Measurements from ENCODE around the gene TSKS.
"Not testable (repeated sequence)": the region's sequence is repeated elsewhere in the genome, so short reads cannot be mapped to it uniquely, and the experiment has no call there.

Gene TSKS

DNA sequence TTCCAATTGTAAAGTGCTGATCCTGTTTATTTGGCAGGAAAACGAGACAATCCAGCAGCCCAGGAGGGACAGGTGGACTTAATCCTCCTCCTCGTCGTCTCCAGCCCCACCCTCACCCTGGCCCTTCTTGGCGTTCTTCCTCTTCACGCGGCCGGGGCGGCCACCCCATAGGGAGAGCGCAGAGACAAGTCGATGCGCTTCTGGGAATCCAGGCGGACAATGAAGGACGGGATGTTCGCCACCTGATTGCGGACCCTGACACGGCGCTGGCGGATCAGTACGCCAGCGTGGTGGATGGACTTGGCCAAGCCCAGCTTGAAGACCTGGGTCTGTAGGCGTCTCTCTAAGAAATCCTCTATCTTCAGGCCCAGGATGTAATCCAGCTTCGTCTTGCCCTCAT is 43.7 kb downstream of the TSKS start:
- FAIRE-seq; DNase-seq (ENCODE audit: insufficient read length, low spot score): not testable (repeated sequence)

DNA sequence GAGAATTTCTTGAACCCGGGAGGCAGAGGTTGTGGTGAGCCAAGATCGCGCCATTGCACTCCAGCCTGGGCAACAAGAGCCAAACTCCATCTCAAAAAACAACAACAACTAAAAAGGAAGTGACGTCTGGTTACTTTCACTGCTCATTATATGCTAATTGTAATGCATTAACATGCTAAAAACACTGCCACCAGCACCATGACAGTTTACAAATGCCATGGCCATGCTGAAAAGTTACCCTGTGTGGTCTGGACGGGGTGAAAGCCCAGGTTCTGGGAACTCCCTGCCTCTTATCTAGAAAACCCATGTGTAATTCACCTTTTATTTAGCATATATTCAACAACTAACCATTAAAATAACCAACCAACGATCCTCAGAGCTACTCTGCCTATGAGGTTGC is 44.1 kb downstream of the TSKS start:
- FAIRE-seq = no peak
- no peak for DNase-seq (ENCODE audit: insufficient read length, low spot score)

DNA sequence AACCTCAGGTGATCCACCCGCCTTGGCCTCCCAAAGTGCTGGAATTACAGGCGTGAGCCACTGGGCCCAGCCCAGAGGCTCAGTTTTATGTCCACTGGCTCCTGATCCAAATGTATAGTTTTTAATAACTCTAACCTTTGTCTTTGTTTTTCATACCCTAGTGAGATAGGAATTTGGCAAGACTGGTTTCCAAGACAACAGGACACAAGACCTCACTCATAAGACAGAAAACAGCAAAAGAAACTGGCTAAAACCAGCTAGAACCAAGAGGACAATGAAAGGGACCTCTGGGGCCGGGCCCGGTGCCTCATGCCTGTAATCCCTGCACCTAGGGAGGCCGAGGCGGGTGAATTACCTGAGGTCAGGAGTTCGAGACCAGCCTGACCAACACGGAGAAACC is 44.6 kb downstream of the TSKS start:
- FAIRE-seq (no peak), DNase-seq (ENCODE audit: insufficient read length, low spot score) (no peak)

DNA sequence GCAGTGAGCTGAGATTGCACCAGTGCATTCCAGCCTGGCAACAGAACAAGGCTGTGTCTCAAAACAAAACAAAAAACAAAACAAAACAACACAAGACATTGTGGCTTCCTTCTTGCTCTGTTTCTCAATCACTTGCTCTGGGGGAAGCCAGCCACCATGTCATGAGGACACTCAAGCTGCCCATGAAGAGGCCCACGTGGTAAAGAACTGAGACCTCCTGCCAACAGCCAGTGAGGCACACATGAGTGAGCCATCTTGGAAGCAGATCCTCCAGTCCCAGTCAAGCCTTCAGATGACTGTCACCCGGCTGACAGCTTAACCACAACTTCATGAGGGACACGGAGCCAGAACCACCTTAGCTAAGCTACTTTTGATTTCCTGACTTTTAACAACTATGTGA is 47.0 kb downstream of the TSKS start:
- FAIRE-seq = no peak
- DNase-seq (ENCODE audit: insufficient read length, low spot score) = no peak

DNA sequence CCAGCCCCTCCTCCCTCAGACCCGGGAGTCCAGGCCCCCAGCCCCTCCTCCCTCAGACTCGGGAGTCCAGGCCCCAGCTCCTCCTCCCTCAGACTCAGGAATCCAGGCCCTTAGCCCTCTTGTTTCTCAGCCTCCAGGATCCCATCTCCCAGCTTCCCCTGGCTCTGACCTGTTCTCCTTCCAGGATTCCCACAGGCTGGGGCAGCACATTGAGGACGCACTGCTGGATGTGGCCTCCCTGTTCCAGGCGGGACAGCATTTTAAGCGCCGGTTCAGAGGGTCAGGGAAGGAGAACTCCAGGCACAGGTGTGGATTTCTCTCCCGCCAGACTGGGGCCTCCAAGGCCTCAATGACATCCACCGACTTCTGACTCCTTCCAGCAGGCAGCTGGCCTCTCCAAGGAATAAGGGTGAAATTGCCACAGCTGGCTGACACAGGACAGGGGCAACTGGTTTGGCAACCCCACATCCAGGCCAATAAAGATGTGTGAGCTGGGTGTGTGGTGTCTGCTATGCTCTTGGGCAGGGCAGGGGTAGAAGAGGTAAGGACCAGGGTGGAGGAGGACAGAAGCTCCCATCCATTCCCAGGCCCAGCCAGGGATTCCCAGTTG is 49.8 kb downstream of the TSKS start:
- no peak for FAIRE-seq
- no peak for DNase-seq (ENCODE audit: insufficient read length, low spot score)

DNA sequence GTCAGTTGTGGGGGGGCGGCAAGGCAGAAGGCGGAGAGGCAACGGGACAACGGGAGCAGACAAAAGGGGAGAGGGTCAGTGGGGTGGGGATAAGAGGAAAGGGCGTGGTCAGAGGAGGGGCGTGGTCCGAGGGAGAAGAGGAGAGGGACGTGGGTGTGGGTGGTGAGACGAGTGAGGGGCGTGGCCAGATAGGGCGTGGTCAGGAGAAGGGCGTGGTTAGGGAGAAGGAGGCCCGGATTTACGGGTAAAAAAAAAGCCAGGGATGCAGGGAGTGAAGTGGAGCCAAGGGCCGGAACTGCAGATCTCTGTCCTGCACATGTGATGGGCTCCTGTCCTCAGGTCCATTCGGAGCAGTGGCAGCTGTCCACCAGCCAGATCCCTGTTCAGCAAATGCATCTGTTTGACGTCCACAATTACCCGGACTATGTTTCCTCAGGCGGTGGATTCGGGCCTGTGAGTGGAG is 50.7 kb downstream of the TSKS start:
- DNase-seq (ENCODE audit: insufficient read length, low spot score) = peak; percentile 17
- FAIRE-seq = no peak

DNA sequence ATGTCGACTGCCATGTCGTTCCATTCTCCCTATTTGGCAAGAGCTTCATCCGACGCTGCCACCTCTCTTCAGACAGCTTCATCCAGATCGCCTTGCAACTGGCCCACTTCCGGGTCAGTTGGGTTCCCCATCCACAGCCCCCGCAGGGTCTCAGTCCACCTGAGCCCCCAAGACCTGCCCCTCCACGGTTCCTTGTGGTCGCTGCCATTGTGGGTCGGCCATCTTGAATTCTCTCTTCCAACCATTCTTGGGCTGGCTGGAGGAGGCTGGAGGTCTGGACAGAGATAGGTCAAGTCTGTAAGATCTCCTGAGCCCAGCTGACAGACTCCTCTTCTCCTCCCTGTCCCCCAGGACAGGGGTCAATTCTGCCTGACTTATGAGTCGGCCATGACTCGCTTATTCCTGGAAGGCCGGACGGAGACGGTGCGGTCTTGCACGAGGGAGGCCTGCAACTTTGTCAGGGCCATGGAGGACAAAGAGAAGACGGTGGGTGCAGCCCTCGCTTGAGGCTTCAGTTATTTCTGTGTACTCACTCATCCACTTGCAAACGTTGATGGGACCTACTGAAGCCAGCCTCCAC is 52.6 kb downstream of the TSKS start:
- DNase-seq (ENCODE audit: insufficient read length, low spot score) = peak; percentile 29
- FAIRE-seq = no peak

DNA sequence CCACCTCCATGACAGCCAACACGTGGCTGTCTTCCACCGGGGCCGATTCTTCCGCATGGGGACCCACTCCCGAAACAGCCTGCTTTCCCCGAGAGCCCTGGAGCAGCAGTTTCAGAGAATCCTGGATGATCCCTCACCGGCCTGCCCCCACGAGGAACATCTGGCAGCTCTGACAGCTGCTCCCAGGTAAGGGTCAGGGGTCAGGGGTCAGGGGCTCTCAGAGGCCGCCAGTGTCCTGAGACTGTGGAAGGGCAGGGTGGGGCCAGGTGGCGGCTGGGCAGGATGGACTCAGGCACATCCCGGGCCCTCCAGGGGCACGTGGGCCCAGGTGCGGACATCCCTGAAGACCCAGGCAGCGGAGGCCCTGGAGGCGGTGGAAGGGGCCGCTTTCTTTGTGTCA is 57.2 kb downstream of the TSKS start:
- no peak for FAIRE-seq

DNA sequence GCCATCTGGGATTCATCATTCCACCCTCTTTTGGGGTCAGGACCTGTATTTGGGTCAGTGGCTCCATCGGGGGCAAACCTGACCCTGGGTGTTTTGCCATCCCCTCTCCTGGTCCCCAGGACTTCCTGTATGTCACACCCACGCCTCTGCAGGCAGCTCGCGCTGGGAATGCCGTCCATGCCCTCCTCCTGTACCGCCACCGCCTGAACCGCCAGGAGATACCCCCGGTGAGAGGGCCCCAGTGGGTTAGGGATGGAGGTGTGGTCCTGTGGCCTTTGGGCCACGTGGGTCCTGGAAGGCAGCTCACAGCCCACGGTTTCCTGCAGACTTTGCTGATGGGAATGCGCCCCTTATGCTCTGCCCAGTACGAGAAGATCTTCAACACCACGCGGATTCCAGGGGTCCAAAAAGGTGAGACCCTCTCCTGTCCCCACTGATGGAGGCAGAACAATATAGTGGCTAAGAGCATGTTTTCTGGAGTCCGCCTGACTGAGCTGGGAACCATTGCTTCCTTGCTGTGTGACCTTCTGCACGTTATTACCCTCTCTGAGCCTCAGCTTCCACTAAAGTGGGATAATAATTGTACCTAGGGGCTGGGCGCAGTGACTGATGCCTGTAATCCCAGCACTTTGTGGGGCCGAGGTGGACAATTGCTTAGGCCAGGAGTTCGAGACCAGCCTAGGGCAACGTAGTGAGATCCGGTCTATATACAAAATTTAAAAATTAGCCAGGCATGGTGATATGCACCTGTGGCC is 58.0 kb downstream of the TSKS start:
- no peak for FAIRE-seq
- DNase-seq (ENCODE audit: insufficient read length, low spot score) = no peak

More for the DNA sequence above, 57.2 kb downstream of the TSKS start:
- DNase-seq (ENCODE audit: insufficient read length, low spot score) = no peak

DNA sequence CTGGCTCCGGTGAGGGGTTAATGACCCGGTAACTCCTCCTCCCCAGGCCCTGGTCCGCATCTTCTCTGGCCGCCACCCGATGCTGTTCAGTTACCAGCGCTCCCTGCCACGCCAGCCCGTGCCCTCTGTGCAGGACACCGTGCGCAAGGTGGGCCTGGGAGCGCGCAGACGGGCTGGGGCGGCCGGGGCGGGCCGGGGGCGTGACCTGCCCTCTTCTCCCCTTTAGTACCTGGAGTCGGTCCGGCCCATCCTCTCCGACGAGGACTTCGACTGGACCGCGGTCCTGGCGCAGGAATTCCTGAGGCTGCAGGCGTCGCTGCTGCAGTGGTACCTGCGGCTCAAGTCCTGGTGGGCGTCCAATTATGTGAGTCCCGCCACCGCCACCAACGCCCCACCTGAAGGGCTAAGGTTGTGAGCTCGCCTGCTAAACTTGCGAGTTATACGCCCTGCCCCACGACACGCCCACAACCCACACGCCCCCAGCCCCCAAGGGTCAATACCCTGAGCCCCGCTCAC is 61.8 kb downstream of the TSKS start:
- FAIRE-seq (no peak), DNase-seq (ENCODE audit: insufficient read length, low spot score) (no peak)

DNA sequence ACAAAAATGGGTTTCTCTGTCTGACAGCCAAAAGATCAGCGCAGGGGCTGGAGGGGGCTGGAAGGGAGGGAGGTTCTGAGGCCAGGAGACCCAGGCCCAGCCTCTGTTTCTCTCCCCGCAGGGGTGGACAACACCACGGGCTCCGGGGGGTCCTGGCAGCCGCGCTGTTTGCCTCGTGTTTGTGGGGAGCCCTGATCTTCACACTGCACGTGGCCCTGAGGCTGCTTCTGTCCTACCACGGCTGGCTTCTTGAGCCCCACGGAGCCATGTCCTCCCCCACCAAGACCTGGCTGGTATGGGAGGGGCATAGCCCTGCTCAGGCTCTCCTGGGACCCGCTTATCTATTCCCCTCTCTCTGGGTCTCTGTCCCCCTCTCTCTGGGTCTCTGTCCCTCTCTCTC is 62.5 kb downstream of the TSKS start:
- FAIRE-seq (no peak), DNase-seq (ENCODE audit: insufficient read length, low spot score) (no peak)

DNA sequence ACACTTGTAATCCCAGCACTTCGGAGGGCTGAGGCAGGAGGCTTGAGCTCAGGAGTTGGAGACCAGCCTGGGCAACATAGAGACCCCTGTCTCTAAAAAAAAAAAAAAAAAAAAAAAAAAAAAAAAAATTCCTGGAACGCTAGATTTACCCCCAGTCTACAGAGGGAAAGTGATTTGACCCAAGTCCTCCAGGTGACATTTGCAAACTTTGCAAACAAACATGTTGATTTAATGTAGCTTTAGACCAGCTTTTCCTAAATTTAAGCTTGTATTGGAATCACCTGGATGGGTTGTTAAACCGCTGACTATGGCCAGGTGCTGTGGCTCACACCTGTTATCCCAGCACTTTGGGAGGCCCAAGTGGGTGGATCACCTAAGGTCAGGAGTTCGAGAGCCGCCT is 63.7 kb downstream of the TSKS start:
- DNase-seq (ENCODE audit: insufficient read length, low spot score) = no peak
- FAIRE-seq = no peak

DNA sequence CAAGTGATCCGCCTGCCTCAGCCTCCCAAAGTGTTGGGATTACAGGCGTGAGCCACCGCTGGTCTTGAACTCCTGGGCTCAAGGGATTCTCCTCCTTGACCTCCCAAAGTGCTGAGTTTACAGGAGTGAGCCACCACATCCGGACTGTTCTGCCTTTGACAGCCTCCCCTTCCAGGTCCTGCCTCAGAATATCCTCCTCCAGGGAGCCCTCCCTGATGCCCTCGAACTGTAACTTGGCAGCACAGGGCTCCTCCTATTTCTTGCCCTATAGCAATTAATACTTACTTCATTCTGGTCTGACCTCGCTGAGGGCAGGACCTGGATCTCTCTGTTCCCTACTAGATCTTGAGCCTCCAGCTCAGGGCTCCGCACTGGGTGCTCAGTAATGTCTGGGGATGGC is 66.2 kb downstream of the TSKS start:
- DNase-seq (ENCODE audit: insufficient read length, low spot score) = no peak
- no peak for FAIRE-seq

DNA sequence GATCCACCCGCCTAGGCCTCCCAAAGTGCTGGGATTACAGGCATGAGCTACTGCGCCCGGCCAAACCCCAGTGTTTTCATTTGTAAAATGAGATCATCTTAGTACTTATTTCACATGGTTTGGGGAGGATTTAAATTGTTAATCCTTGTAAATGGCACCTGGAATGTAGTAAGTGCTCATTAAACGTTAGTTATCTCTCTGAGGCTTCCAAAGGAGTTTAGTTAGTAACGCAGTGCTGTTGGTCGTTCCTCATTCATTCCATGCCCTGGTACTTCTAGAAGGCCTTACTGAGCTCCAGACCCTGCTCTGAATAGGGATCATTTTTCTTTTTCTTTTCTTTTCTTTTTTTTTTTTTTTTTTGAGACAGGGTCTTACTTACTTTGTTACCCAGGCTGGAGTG is 67.0 kb downstream of the TSKS start:
- FAIRE-seq (no peak), DNase-seq (ENCODE audit: insufficient read length, low spot score) (no peak)

DNA sequence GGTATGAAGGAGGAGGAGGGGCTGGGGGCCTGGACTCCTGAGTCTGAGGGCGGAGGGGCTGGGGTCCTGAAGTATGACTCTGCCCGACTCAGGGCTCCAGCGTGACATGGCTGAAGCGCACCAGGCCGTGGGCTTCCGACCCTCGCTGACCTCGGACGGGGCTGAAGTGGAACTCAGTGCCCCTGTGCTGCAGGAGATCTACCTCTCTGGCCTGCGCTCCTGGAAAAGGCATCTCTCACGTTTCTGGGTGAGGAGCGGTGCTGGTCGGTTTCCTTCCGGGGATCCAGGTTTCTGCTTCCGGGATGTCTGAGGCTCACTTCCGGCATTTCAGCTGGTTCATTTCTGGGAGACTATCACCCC is 71.0 kb downstream of the TSKS start:
- DNase-seq (ENCODE audit: insufficient read length, low spot score) = no peak
- no peak for FAIRE-seq

DNA sequence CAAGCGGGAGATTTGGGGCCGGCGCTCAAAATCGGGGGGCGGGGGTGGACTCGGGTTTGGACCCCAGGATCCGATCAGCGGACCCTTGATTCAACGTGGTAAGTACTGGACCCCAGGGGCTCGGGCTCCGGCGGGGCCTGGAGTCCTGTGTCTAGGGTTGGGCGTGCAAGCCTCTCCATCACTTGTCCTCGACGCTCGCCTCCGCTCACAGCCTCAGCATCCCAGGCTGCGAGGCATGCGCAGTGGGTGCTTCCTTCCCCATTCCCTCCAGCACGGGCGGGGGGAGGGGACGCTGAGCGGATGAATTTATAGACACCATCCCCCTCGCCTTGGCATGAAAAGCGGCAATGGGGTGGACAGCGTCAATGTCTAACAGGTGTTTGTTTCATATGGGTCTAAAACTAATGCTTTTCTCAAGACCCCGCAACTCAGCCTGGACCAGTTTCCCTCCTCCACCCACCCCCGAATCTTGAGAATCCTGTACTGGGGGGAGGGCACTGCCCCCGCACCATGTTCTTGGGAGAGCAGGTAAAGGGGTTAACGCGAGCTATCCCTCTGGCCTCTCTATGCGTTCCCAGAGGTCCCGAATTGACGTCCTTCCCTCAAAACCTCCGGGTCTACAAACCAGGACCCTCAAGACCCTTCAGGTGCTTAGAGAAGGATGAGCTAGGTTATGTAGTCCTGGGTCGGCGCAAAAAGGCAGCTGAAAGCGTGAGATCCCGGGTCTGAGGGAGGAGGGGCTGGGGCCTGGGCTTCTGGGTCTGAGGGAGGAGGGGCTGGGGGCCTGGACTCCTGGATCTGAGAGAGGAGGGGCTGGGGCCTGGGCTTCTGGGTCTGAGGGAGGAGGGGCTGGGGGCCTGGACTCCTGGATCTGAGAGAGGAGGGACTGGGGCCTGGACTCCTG is 71.6 kb downstream of the TSKS start:
- DNase-seq (ENCODE audit: insufficient read length, low spot score) (no peak), FAIRE-seq (no peak)

DNA sequence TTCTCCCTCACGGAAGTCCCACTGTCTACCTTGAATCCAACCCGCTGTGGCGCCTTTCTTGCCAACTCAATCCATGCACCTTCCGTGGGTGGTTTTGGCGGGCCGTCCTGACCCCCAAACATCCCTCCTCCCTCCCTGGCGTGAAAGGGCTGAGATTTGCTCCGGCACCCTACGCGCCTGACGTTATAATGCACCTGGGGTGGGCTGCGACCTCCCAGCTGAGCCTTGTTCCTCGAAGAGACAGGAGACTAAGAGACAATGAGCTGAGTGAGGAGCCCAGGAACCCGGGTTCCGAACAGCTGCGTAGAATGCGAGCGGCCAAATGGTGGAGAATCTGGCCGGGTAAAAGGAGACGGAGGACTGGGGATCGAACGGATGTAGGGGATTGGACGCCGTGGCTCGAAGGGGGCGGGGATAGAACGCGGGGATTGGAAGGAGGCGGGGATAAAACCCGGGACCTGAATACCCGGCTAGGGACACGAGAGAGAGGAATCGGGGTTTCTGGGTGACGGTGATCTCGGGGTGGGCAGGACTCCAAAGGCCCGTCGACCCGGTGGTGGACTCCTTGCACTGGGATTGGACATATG is 72.4 kb downstream of the TSKS start, which contains the start of gene CPT1C:
TSS of gene CPT1C (plus strand) at position 461 of the 587 bp plus-strand sequence. CDS start 1,137 bp downstream, outside the sequence.
- DNase-seq (ENCODE audit: insufficient read length, low spot score) (no peak), FAIRE-seq (no peak)

DNA sequence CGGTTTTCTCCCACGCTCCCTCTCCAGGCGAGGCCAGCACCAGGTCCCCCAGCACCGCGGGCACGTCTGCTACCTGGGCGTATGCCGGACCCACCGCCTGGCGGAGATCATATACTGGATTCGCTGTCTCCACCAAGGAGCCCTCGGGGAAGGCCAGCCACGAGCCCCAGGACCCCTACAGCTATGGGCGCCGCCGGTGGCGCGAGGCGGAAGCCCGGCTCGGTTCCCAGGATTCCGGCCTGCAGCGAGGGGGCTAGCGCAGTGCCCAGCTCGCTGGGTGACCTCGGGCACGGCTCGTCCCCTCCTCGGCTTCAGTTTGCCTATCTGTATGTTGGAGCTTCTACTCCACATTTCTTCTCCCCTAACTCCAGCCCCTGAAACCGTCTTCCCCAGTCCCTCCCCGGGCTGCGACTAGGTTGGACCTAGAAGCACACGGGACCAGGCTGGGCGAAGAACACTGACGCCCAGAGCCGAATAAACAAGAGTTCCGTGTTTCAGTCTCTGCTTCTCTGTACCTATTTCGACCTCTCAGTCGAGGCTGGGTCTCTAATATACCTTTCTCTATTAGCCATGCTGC is 72.9 kb downstream of the TSKS start:
- DNase-seq (ENCODE audit: insufficient read length, low spot score) (no peak), FAIRE-seq (no peak)
